Psoas muscle (tissue), 8 donors: ENCODE measurements around the gene ROBO2. TPM values are rescaled to one million over a fixed set of nuclear protein-coding genes. Genes with fewer than 3 reads are reported as not detected.

Experiments
- ATAC-seq, 4 donors: fragments of 200-7000 bp; cut with Tn5 transposase; one replicate each; pipeline ENCODE4 v1.9.1; 2020; ENCODE audit warnings: moderate library complexity in 3 of 4, mild to moderate bottlenecking in 2 of 4
- DNase-seq, 2 donors: peaks; one replicate each; pipeline ENCODE4 v3.0.0-alpha.2; 2020
- H3K27ac ChIP-seq: fragments of 200-600 bp; one replicate; pipeline ENCODE4 v1.8.0; 2022
- H3K27me3 ChIP-seq, 3 donors: fragments of 200-600 bp in 1 of 3; one replicate each; pipeline versions ENCODE4 v1.6.1 to v1.8.0; 2013 to 2022; ENCODE audit warnings: low read length in 2 of 3, mild to moderate bottlenecking in 2 of 3, moderate library complexity in 1 of 3; ENCODE audit not compliant: insufficient read depth in 3 of 3
- H3K36me3 ChIP-seq, 2 donors: fragments of 200-600 bp in 1 of 2; one replicate each; pipeline versions ENCODE4 v1.6.1 to v1.8.0; 2013 to 2022; ENCODE audit warnings: low read depth in 1 of 2, mild to moderate bottlenecking in 1 of 2, moderate library complexity in 1 of 2; ENCODE audit not compliant: insufficient read depth in 1 of 2
- H3K4me1 ChIP-seq: fragments of 200-600 bp; one replicate; pipeline ENCODE4 v1.8.0; 2022
- H3K4me3 ChIP-seq: fragments of 200-600 bp; one replicate; pipeline ENCODE4 v1.8.0; 2022; ENCODE audit warnings: mild to moderate bottlenecking
- H3K9me3 ChIP-seq: fragments of 200-600 bp; one replicate; pipeline ENCODE4 v1.8.0; 2022
- WGBS, 3 donors: extraction: QIAGEN DNeasy Blood & Tissue Kit; methylation state at CpG; one replicate each; pipeline versions ENCODE4 v1.1.6 to v1.1.7; 2013; 5-methylcytosine and 5-hydroxymethylcytosine counted together
- intact Hi-C, 2 donors: fragments of 100-400 bp; cut with DNase I; formaldehyde crosslinking; loops; one replicate each; pipeline versions ENCODE4 v1.11.0 to v1.14.2; 2022
- polyA plus RNA-seq, 3 donors: library from polyadenylated mRNA; stranded (reverse); fragments of 200-250 nt; gene quantifications; one replicate each; pipeline ENCODE4 v1.2.3, GENCODE V29; 2013
- total RNA-seq, 4 donors: library from RNA; stranded (reverse); fragmentation: NEBNext Ultra II Directional in 2 of 4; extraction: Animal tissue kit (Norgen Biotek cat#: 25700) in 2 of 4; gene quantifications; one replicate each; pipeline versions ENCODE4 v1.2.1 to v1.2.4, GENCODE V29; 2021 to 2023
- TF ChIP-seq, protein P1 (sequence below): fragments of 200-600 bp; IDR thresholded peaks from one replicate; pipeline ENCODE4 v1.8.0; 2022; ENCODE audit warnings: antibody characterized with exemption
- donor health status: healthy with polysubstance abuse.
- donor health status: DM: no; HTN: no; CAD: no; lungs with moderate emphysema.
- donor health status: Bipolar disorder and iron deficiency.
- donor health status: healthy.
- donor health status: DM: yes; HTN: yes; CAD: no.
- donor health status: DM: no; HTN: no; CAD: no.
- donor health status: DM: no; HTN: no; CAD: no.
- donor health status: DM: yes; HTN: yes; CAD: no.

The ROBO2 gene
- total and polyA plus RNA-seq, 7 donors: 0.03 to 0.39 (median 0.09) TPM; not detected in 1

DNA sequence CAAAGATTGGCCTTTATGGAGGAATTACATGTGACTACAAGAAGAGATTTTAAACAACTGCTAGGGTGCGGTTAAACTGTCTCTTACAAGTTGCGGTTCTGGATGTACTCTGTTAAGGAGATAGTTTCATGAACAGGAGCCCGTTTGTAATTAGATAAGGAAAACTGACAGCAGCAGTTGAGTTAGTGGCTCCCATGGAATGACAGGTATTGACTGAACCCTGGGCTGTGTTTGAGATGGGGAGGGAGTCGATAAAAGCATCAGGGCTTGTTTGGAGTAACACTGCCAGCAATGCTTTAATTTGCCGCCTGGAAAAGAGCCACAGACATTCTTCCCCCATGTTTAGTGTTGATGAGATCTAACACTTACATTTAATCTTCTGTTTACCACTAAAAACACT lies 139.9 kb downstream of the ROBO2 start:
- no peaks in the 10 kb centered on the region for H3K36me3 ChIP-seq
- no peaks in the 10 kb centered on the region for H3K27me3 ChIP-seq
- intact Hi-C loops: no loop called here
- TF ChIP-seq, protein P1, sequence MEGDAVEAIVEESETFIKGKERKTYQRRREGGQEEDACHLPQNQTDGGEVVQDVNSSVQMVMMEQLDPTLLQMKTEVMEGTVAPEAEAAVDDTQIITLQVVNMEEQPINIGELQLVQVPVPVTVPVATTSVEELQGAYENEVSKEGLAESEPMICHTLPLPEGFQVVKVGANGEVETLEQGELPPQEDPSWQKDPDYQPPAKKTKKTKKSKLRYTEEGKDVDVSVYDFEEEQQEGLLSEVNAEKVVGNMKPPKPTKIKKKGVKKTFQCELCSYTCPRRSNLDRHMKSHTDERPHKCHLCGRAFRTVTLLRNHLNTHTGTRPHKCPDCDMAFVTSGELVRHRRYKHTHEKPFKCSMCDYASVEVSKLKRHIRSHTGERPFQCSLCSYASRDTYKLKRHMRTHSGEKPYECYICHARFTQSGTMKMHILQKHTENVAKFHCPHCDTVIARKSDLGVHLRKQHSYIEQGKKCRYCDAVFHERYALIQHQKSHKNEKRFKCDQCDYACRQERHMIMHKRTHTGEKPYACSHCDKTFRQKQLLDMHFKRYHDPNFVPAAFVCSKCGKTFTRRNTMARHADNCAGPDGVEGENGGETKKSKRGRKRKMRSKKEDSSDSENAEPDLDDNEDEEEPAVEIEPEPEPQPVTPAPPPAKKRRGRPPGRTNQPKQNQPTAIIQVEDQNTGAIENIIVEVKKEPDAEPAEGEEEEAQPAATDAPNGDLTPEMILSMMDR: no peak
- H3K9me3 ChIP-seq: no peaks in the 10 kb centered on the region
- no peak overlapping the region for H3K4me3 ChIP-seq
- DNase-seq (no peak), ATAC-seq (no peak)
- H3K4me1 ChIP-seq: no peaks in the 10 kb centered on the region
- 41 to 52% (median 45%) methylated on average over 5 of the region's 5 CpGs for WGBS, 3 donors
- no peak overlapping the region for H3K27ac ChIP-seq

DNA sequence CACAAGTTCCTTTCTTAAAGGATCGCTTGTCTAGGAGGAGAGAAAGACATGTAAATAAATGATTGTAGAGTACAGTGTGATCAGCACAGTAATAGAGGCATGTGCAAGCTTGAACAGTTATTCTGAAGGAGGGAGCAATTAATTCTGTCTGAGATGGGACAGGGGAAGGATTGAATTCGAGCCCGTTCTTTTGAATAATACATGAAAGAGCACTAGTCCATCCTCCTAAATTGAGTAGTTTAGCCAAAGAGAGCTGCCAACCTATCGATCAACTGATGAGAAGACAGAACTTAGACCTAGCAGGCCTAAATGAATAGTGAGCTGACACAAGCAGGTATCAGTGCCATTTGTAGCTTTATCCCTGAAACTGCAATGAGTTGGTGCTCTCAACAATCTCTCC lies 142.4 kb downstream of the ROBO2 start:
- no peaks in the 10 kb centered on the region for H3K36me3 ChIP-seq
- H3K9me3 ChIP-seq: no peaks in the 10 kb centered on the region
- peaks cover 3% of the 10 kb centered on the region for H3K4me1 ChIP-seq
- intact Hi-C loops: no loop called here
- H3K27me3 ChIP-seq: no peaks in the 10 kb centered on the region
- 86 to 98% (median 91%) methylated on average over 4 of the region's 4 CpGs for WGBS, 3 donors
- H3K4me3 ChIP-seq: no peak overlapping the region
- TF ChIP-seq, protein P1: no peak
- H3K27ac ChIP-seq: no peak overlapping the region
- DNase-seq (no peak), ATAC-seq (no peak)

DNA sequence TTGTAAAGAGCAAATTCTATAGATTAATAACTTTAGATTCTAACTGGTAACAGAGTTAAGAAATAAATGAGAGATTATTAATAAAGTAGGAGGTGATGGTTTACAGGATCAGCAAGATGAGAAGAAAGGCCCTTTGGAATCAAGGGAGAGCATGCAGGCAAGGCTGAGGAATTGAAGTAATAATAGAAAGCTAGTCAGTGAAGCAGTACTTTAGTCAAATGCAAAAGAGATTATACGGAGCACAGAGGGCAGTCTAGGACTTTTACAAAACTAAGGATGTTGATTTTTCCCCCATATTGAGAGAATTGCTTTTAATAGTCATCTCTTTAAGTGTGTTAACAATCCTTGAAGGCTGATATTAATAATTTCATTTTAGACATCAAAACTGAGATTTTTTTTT lies 146.4 kb downstream of the ROBO2 start:
- no peak overlapping the region for H3K4me3 ChIP-seq
- peak in 1 of 4 donors; percentile 44 for ATAC-seq
- H3K36me3 ChIP-seq: no peaks in the 10 kb centered on the region
- no peaks in the 10 kb centered on the region for H3K9me3 ChIP-seq
- peaks cover 3% of the 10 kb centered on the region for H3K4me1 ChIP-seq
- 50 to 64% (median 58%) methylated on average over 1 of the region's 1 CpG for WGBS, 3 donors
- intact Hi-C loops: no loop called here
- H3K27ac ChIP-seq: no peak overlapping the region
- TF ChIP-seq, protein P1: no peak
- H3K27me3 ChIP-seq: no peaks in the 10 kb centered on the region
- DNase-seq: no peak

DNA sequence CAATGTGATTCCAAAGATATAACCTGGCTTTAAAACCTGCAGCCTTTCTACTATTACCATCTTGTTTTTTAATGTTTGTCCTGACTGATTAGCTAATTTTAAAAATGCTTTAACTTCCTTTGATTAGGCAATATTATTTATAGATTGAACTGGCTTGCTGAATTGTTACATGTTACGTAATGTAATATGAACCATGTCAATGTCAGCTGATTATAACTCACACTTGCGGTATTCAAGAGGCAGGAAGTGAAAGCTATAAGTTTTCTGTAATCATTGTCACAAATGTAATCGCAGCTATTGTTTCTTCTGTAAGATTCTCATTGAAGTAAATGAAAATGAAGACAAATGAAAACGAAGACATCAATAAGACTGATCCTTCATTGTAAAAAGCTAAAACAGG lies 146.8 kb downstream of the ROBO2 start:
- no peak overlapping the region for H3K4me3 ChIP-seq
- TF ChIP-seq, protein P1: no peak
- DNase-seq: no peak
- no peak for ATAC-seq
- H3K9me3 ChIP-seq: no peaks in the 10 kb centered on the region
- no peaks in the 10 kb centered on the region for H3K27me3 ChIP-seq
- peaks cover 3% of the 10 kb centered on the region for H3K4me1 ChIP-seq
- H3K27ac ChIP-seq: no peak overlapping the region
- WGBS, 3 donors: 36 to 45% (median 44%) methylated on average over 4 of the region's 4 CpGs
- intact Hi-C loops: no loop called here
- no peaks in the 10 kb centered on the region for H3K36me3 ChIP-seq

DNA sequence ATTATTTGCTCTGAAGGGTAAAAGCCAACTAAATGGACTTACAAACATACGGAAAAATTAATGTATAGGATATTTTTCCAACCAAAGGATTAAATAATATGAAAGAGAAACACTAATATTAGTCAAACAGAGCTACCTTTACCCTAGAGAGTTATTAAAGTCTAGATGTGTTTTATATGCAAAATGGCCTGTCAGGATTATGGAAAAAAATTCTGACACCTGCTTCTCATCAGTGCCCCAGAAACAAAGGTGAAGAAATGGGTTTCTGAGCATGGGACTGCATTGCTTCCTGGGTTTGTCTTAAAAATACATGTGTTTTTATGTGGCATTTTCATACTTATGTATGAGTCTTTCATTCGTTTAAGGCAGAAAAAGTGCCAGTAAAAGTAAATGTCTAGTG lies 148.3 kb downstream of the ROBO2 start:
- 86 to 87% (median 86%) methylated on average over 2 of the region's 2 CpGs for WGBS, 3 donors
- peaks cover 3% of the 10 kb centered on the region for H3K4me1 ChIP-seq
- H3K4me3 ChIP-seq: no peak overlapping the region
- H3K36me3 ChIP-seq: no peaks in the 10 kb centered on the region
- TF ChIP-seq, protein P1: no peak
- DNase-seq: no peak
- no peaks in the 10 kb centered on the region for H3K9me3 ChIP-seq
- no peaks in the 10 kb centered on the region for H3K27me3 ChIP-seq
- H3K27ac ChIP-seq: no peak overlapping the region
- ATAC-seq: no peak
- intact Hi-C loops: no loop called here
